H9 (cell line): ENCODE data around the gene DISC1. TPM values are rescaled to one million over a fixed set of nuclear protein-coding genes. Genes with fewer than 3 reads are reported as not detected.

Source experiments
- DNase-seq: peaks from one replicate; pipeline ENCODE4 v3.0.0-alpha.2; 2017
- H2AFZ ChIP-seq: one replicate; pipeline ENCODE4 v1.6.1; 2013; ENCODE audit warnings: mild to moderate bottlenecking, low read length, control low read depth, moderate library complexity
- H2AK5ac ChIP-seq: 2 replicates; pipeline ENCODE4 v1.6.1; 2013; ENCODE audit warnings: low read length, control low read depth, mixed read lengths; ENCODE audit not compliant: insufficient read length
- H2BK120ac ChIP-seq: one replicate; pipeline ENCODE4 v1.6.1; 2013; ENCODE audit warnings: low read depth, mild to moderate bottlenecking, low read length, control low read depth, inconsistent platforms; ENCODE audit not compliant: poor library complexity, severe bottlenecking
- H2BK12ac ChIP-seq: 2 replicates; pipeline ENCODE4 v1.6.1; 2013; ENCODE audit warnings: low read length, control low read depth, mixed read lengths, low read depth; ENCODE audit not compliant: insufficient read length
- H2BK15ac ChIP-seq: 2 replicates; pipeline ENCODE4 v1.6.1; 2013; ENCODE audit warnings: low read depth, low read length, control low read depth
- H2BK20ac ChIP-seq: one replicate; pipeline ENCODE4 v1.6.1; 2013; ENCODE audit warnings: low read depth, mild to moderate bottlenecking, low read length, control low read depth, inconsistent platforms; ENCODE audit not compliant: poor library complexity, severe bottlenecking
- H2BK5ac ChIP-seq: 2 replicates; pipeline ENCODE4 v1.6.1; 2013; ENCODE audit warnings: low read length, control low read depth, mixed read lengths; ENCODE audit not compliant: insufficient read length
- H3K14ac ChIP-seq: 2 replicates; pipeline ENCODE4 v1.6.1; 2013; ENCODE audit warnings: low read length, control low read depth; ENCODE audit not compliant: insufficient read depth
- H3K18ac ChIP-seq: 2 replicates; pipeline ENCODE4 v1.6.1; 2013; ENCODE audit warnings: low read depth, mild to moderate bottlenecking, mixed read lengths, low read length, control low read depth; ENCODE audit not compliant: insufficient read length
- H3K23ac ChIP-seq: 2 replicates; pipeline ENCODE4 v1.6.1; 2013; ENCODE audit warnings: low read length, control low read depth, mixed read lengths, low read depth; ENCODE audit not compliant: insufficient read length
- H3K23me2 ChIP-seq: 2 replicates; pipeline ENCODE4 v1.6.1; 2013; ENCODE audit warnings: low read depth, mild to moderate bottlenecking, mixed read lengths, low read length, control low read depth; ENCODE audit not compliant: insufficient read length, poor library complexity, severe bottlenecking
- H3K27ac ChIP-seq: 2 replicates; pipeline ENCODE4 v1.5.1; 2013; ENCODE audit warnings: low read length, control low read depth, mixed read lengths, low read depth; ENCODE audit not compliant: insufficient read length
- H3K27me3 ChIP-seq: 2 replicates; pipeline ENCODE4 v1.6.1; 2013; ENCODE audit warnings: low read length, control low read depth, inconsistent platforms; ENCODE audit not compliant: insufficient read depth
- H3K4ac ChIP-seq: 2 replicates; pipeline ENCODE4 v1.6.1; 2013; ENCODE audit warnings: low read depth, mild to moderate bottlenecking, control low read depth, inconsistent platforms, low read length, moderate library complexity
- H3K4me1 ChIP-seq: 2 replicates; pipeline ENCODE4 v1.6.1; 2013; ENCODE audit warnings: low read length, control low read depth, inconsistent platforms; ENCODE audit not compliant: insufficient read depth
- H3K4me2 ChIP-seq: 2 replicates; pipeline ENCODE4 v1.6.1; 2013; ENCODE audit warnings: low read length, control low read depth, mixed read lengths; ENCODE audit not compliant: insufficient read length, insufficient read depth
- H3K56ac ChIP-seq: 2 replicates; pipeline ENCODE4 v1.6.1; 2013; ENCODE audit warnings: low read depth, mild to moderate bottlenecking, mixed read lengths, low read length, control low read depth; ENCODE audit not compliant: insufficient read length
- H3K79me1 ChIP-seq: 2 replicates; pipeline ENCODE4 v1.6.1; 2013; ENCODE audit warnings: low read depth, mild to moderate bottlenecking, moderate library complexity, low read length, control low read depth, inconsistent platforms; ENCODE audit not compliant: insufficient read depth, poor library complexity, severe bottlenecking
- H3K79me2 ChIP-seq: 2 replicates; pipeline ENCODE4 v1.6.1; 2013; ENCODE audit warnings: low read length, control low read depth, inconsistent platforms; ENCODE audit not compliant: insufficient read depth
- H3K9ac ChIP-seq: 2 replicates; pipeline ENCODE4 v1.6.1; 2013; ENCODE audit warnings: low read length, control low read depth, mixed read lengths; ENCODE audit not compliant: insufficient read length; ENCODE audit errors: extremely low read depth
- H3K9me3 ChIP-seq: one replicate; pipeline ENCODE4 v1.6.1; 2013; ENCODE audit warnings: low read depth, low read length, inconsistent platforms; ENCODE audit not compliant: control insufficient read depth
- H3T11ph ChIP-seq: one replicate; pipeline ENCODE4 v1.6.1; 2013; ENCODE audit warnings: mild to moderate bottlenecking, low read length, control low read depth, inconsistent platforms
- H4K20me1 ChIP-seq: one replicate; pipeline ENCODE4 v1.6.1; 2013; ENCODE audit not compliant: control insufficient read depth, insufficient read length, insufficient read depth
- H4K5ac ChIP-seq: 2 replicates; pipeline ENCODE4 v1.6.1; 2013; ENCODE audit warnings: low read depth, mild to moderate bottlenecking, mixed read lengths, low read length, control low read depth; ENCODE audit not compliant: insufficient read length
- H4K8ac ChIP-seq: replicated peaks from 2 replicates; pipeline ENCODE4 v1.6.1; 2013; ENCODE audit warnings: low read length, control low read depth, mixed read lengths, low read depth; ENCODE audit not compliant: insufficient read length
- H4K91ac ChIP-seq: 2 replicates; pipeline ENCODE4 v1.6.1; 2013; ENCODE audit warnings: low read depth, mild to moderate bottlenecking, moderate library complexity, mixed read lengths, low read length, control low read depth; ENCODE audit not compliant: insufficient read length
- H3K27ac Mint-ChIP-seq, 3 experiments: 2 replicates in 2 of 3; 3 replicates in 1 of 3; pipeline ENCODE4 v1.8.0; 2020 to 2021; ENCODE audit warnings: mixed read lengths in 3 of 3, mild to moderate bottlenecking in 1 of 3, moderate library complexity in 1 of 3
- H3K27me3 Mint-ChIP-seq: 2 replicates; pipeline ENCODE4 v1.8.0; 2021; ENCODE audit warnings: low read depth, mild to moderate bottlenecking, moderate library complexity, mixed read lengths
- H3K36me3 Mint-ChIP-seq, 3 experiments: 2 replicates in 2 of 3; 3 replicates in 1 of 3; pipeline ENCODE4 v1.8.0; 2020 to 2021; ENCODE audit warnings: low read depth in 3 of 3, mixed read lengths in 3 of 3; ENCODE audit not compliant: insufficient read depth in 1 of 3
- H3K4me1 Mint-ChIP-seq, 2 experiments: 2 replicates each; pipeline ENCODE4 v1.8.0; 2020; ENCODE audit warnings: mixed read lengths in 2 of 2
- H3K4me3 Mint-ChIP-seq, 2 experiments: 2 replicates in 1 of 2; 3 replicates in 1 of 2; pipeline ENCODE4 v1.8.0; 2020 to 2021; ENCODE audit warnings: mild to moderate bottlenecking in 2 of 2, mixed read lengths in 2 of 2, moderate library complexity in 1 of 2
- H3K9me3 Mint-ChIP-seq, 2 experiments: 2 replicates in 1 of 2; 3 replicates in 1 of 2; pipeline ENCODE4 v1.8.0; 2020; ENCODE audit warnings: mild to moderate bottlenecking in 2 of 2, mixed read lengths in 2 of 2, moderate library complexity in 1 of 2
- WGBS: extraction: QIAGEN DNeasy Blood & Tissue Kit; methylation state at CpG from one replicate; pipeline ENCODE4 v1.1.7; 2013; ENCODE audit warnings: missing lambda C conversion rate, low lambda C conversion rate, mixed read lengths; ENCODE audit not compliant: insufficient read length; ENCODE audit errors: extremely low coverage; 5-methylcytosine and 5-hydroxymethylcytosine counted together
- total RNA-seq: library from RNA; stranded (reverse); gene quantifications from 2 replicates; pipeline ENCODE4 v1.2.1, GENCODE V29; 2021
- TF ChIP-seq, protein P1 (sequence below): fragments of 200-600 bp; sonication (generic); conservative IDR thresholded peaks from 3 replicates; pipeline ENCODE4 v1.8.0; 2021; ENCODE audit warnings: antibody characterized with exemption, mild to moderate bottlenecking

Gene DISC1
- total RNA-seq, 1 experiment from 2014 or later = 2.5 TPM

GRCh38 chr1:231871878-231872277, 245.3 kb downstream of the DISC1 start:
- H4K91ac ChIP-seq = no peak overlapping the region
- H2BK20ac ChIP-seq = no peak overlapping the region
- no peak overlapping the region for H4K5ac ChIP-seq
- H3K4me2 ChIP-seq = no peak overlapping the region
- Mint-ChIP-seq H3K27me3 (peaks cover 12% of the 10 kb centered on the region; the same call in 1 of the 2 replicates), H3K4me1 (peaks cover 16 to 18% of the 10 kb centered on the region in 2 experiments), H3K27ac (no peak overlapping the region), H3K36me3 (peaks cover 2 to 4% (median 2%) of the 10 kb centered on the region in 3 experiments; a peak in 4 of 7 replicates), H3K9me3 (peaks cover 3 to 4% of the 10 kb centered on the region in 2 experiments; a peak in 3 of 5 replicates), H3K4me3 (no peak overlapping the region)
- no peak overlapping the region for H3K14ac ChIP-seq
- no peak overlapping the region for H2BK5ac ChIP-seq
- H3K9ac ChIP-seq = no peak overlapping the region
- H3K79me2 ChIP-seq = no peaks in the 10 kb centered on the region
- H3K27ac ChIP-seq = no peak overlapping the region
- no peak overlapping the region for H3K18ac ChIP-seq
- WGBS = no CpG with 5 or more reads among the region's 5 CpGs
- no peak overlapping the region for H2BK12ac ChIP-seq
- no peak overlapping the region for H3K23ac ChIP-seq
- no peak overlapping the region for H2BK15ac ChIP-seq
- H2AFZ ChIP-seq = no peak overlapping the region
- no peak overlapping the region for H4K8ac ChIP-seq
- no peaks in the 10 kb centered on the region for H3K23me2 ChIP-seq
- H3K9me3 ChIP-seq = no peaks in the 10 kb centered on the region
- TF ChIP-seq, protein P1, sequence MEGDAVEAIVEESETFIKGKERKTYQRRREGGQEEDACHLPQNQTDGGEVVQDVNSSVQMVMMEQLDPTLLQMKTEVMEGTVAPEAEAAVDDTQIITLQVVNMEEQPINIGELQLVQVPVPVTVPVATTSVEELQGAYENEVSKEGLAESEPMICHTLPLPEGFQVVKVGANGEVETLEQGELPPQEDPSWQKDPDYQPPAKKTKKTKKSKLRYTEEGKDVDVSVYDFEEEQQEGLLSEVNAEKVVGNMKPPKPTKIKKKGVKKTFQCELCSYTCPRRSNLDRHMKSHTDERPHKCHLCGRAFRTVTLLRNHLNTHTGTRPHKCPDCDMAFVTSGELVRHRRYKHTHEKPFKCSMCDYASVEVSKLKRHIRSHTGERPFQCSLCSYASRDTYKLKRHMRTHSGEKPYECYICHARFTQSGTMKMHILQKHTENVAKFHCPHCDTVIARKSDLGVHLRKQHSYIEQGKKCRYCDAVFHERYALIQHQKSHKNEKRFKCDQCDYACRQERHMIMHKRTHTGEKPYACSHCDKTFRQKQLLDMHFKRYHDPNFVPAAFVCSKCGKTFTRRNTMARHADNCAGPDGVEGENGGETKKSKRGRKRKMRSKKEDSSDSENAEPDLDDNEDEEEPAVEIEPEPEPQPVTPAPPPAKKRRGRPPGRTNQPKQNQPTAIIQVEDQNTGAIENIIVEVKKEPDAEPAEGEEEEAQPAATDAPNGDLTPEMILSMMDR = no peak
- no peaks in the 10 kb centered on the region for H4K20me1 ChIP-seq
- H3K4ac ChIP-seq = no peak overlapping the region
- no peaks in the 10 kb centered on the region for H3K27me3 ChIP-seq
- H3K56ac ChIP-seq = no peak overlapping the region
- H3K4me1 ChIP-seq = peaks cover 4% of the 10 kb centered on the region
- H2BK120ac ChIP-seq = no peak overlapping the region
- no peak for DNase-seq
- H3T11ph ChIP-seq = no peak overlapping the region
- no peak overlapping the region for H2AK5ac ChIP-seq
- H3K79me1 ChIP-seq = no peaks in the 10 kb centered on the region
